Measurements from ENCODE around the gene MAP2.

Gene MAP2

DNA sequence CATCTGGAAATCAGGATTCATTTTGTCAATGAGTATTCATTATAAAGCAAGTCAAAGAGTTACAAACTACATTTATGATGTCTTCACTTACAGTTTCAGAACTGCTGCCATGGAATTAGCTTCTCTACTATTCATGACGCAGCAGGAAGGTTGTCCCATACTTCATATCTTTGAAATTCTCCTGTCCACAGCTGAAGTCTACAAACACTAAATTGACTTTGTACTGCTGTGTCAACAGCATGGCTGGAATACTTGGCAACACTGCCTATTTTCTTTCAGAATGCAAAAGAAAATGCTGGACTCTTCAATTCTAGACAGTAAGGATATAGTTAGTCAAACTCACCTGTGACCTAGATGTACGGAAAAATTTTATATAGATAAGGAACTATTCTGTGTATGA is 303.2 kb downstream of the MAP2 start:
- TF ChIP-seq, protein P1, sequence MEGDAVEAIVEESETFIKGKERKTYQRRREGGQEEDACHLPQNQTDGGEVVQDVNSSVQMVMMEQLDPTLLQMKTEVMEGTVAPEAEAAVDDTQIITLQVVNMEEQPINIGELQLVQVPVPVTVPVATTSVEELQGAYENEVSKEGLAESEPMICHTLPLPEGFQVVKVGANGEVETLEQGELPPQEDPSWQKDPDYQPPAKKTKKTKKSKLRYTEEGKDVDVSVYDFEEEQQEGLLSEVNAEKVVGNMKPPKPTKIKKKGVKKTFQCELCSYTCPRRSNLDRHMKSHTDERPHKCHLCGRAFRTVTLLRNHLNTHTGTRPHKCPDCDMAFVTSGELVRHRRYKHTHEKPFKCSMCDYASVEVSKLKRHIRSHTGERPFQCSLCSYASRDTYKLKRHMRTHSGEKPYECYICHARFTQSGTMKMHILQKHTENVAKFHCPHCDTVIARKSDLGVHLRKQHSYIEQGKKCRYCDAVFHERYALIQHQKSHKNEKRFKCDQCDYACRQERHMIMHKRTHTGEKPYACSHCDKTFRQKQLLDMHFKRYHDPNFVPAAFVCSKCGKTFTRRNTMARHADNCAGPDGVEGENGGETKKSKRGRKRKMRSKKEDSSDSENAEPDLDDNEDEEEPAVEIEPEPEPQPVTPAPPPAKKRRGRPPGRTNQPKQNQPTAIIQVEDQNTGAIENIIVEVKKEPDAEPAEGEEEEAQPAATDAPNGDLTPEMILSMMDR (IDR thresholded peaks at IDR 0.05; ENCODE audit: low read depth, low read length, missing control alignments), result no peak
- no peak overlapping the region for H3K4me3 ChIP-seq (replicated peaks; ENCODE audit: low read depth, low read length)
- DNase-seq (ENCODE audit: extremely low read depth, low read depth), result no peak

DNA sequence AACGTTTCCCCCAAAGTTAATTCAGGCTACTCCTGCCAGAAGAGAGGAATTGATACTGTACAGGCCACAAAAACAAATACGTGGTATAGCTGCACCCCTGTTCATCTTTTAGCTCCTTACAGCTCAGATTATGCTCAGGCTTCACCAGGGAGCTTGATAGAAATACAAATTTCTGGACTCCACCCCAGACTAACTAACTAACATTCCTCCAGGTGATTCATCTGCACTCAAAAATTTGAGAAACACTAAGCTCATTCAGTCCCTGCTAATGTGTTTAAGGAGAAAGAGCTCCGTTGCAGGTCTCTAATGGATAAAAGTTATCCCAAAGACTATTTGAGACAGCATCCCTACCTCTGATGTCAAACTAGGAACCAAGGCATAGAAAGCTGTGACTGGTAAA is 311.0 kb downstream of the MAP2 start:
- TF ChIP-seq, protein P1 (IDR thresholded peaks at IDR 0.05; ENCODE audit: low read depth, low read length, missing control alignments), result no peak
- no peak overlapping the region for H3K4me3 ChIP-seq (replicated peaks; ENCODE audit: low read depth, low read length)
- DNase-seq (ENCODE audit: extremely low read depth, low read depth), result no peak

DNA sequence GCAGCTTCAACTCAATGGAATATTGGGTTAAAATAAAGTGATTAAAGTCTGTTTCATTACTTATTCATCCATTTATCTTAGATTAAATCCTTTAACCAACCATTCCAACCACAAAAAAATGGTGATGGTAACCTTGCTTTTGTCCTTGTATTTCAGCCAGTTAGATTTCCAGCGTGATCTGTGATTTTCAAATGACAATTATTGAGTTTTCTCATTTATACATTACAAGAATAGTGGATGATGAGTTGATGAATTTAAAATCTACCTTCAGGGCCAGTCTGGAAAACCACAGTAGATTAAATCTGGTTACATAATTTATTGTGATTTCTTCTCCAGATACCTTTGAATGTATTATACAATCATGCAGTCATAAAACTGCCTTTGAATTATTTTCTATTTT is 318.1 kb downstream of the MAP2 start:
- TF ChIP-seq, protein P1 (IDR thresholded peaks at IDR 0.05; ENCODE audit: low read depth, low read length, missing control alignments), result no peak
- H3K4me3 ChIP-seq (replicated peaks; ENCODE audit: low read depth, low read length), result no peak overlapping the region
- DNase-seq (ENCODE audit: extremely low read depth, low read depth), result no peak

GRCh38 chr2:209753020-209753419 is 329.2 kb downstream of the MAP2 start:
- TF ChIP-seq, protein P1 (IDR thresholded peaks at IDR 0.05; ENCODE audit: low read depth, low read length, missing control alignments), result no peak
- no peak overlapping the region for H3K4me3 ChIP-seq (replicated peaks; ENCODE audit: low read depth, low read length)
- no peak for DNase-seq (ENCODE audit: extremely low read depth, low read depth)

GRCh38 chr2:209757163-209757562 is 333.3 kb downstream of the MAP2 start:
- H3K4me3 ChIP-seq (replicated peaks; ENCODE audit: low read depth, low read length), result no peak overlapping the region
- TF ChIP-seq, protein P1 (IDR thresholded peaks at IDR 0.05; ENCODE audit: low read depth, low read length, missing control alignments), result no peak
- no peak for DNase-seq (ENCODE audit: extremely low read depth, low read depth)

DNA sequence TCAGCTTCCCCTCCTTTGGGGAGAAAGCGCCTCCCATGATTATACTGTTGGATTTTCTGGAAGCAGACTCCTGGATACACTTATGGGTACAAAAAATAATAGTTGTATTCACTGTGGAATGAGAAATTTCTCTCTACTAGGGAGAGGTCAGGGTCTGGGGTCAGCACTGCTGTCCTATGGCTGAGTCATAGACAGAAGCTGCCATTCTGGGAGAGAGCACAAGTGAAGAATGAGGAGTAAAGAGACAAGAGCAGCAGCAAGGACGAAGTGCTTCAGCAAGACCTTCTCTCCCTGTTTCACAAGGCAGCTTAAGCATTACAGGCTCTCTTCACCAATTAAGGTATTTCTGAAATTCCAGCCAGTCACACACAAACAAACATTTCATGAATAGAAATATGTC is 337.7 kb downstream of the MAP2 start:
- no peak for DNase-seq (ENCODE audit: extremely low read depth, low read depth)
- no peak overlapping the region for H3K4me3 ChIP-seq (replicated peaks; ENCODE audit: low read depth, low read length)
- TF ChIP-seq, protein P1 (IDR thresholded peaks at IDR 0.05; ENCODE audit: low read depth, low read length, missing control alignments), result no peak

GRCh38 chr2:209762563-209762962 is 338.7 kb downstream of the MAP2 start:
- DNase-seq (ENCODE audit: extremely low read depth, low read depth), result no peak
- H3K4me3 ChIP-seq (replicated peaks; ENCODE audit: low read depth, low read length), result no peak overlapping the region
- TF ChIP-seq, protein P1 (IDR thresholded peaks at IDR 0.05; ENCODE audit: low read depth, low read length, missing control alignments), result no peak
